HG02943 (cell line): Measurements from ENCODE around the gene ONECUT3.
"Not testable (repeated sequence)": the region's sequence is repeated elsewhere in the genome, so short reads cannot be mapped to it uniquely, and the experiment has no call there.

Experiments used
- ATAC-seq: cut with Tn5 transposase; IDR thresholded peaks from one replicate; pipeline ENCODE4 v1.9.1; 2021; ENCODE audit warnings: mild to moderate bottlenecking, low read depth, moderate library complexity; ENCODE audit not compliant: unreplicated experiment

The ONECUT3 gene

GRCh38 chr19:1754636-1755466 lies 1.5 kb downstream of the ONECUT3 start:
- no peak for ATAC-seq

GRCh38 chr19:1755467-1756171 lies 2.3 kb downstream of the ONECUT3 start:
- ATAC-seq: no peak

- ATAC-seq: no peak
Observed at GRCh38 chr19:1756264-1756663, 3.0 kb downstream of the ONECUT3 start.

- no peak for ATAC-seq
Observed at GRCh38 chr19:1756705-1757465, 3.6 kb downstream of the ONECUT3 start.

- no peak for ATAC-seq
Observed at GRCh38 chr19:1757468-1758230, 4.3 kb downstream of the ONECUT3 start.

- ATAC-seq: no peak
Observed at GRCh38 chr19:1758231-1758577, 4.9 kb downstream of the ONECUT3 start.

GRCh38 chr19:1758959-1759903 lies 5.9 kb downstream of the ONECUT3 start:
- no peak for ATAC-seq

- ATAC-seq: no peak
Observed at GRCh38 chr19:1760020-1760419, 6.7 kb downstream of the ONECUT3 start.

- ATAC-seq: not testable (repeated sequence)
Observed at GRCh38 chr19:1760786-1761527, 7.7 kb downstream of the ONECUT3 start.

- no peak for ATAC-seq
Observed at GRCh38 chr19:1761528-1762242, 8.4 kb downstream of the ONECUT3 start.

- no peak for ATAC-seq
Observed at GRCh38 chr19:1762243-1763117, 9.2 kb downstream of the ONECUT3 start.

GRCh38 chr19:1763648-1764639 lies 10.6 kb downstream of the ONECUT3 start:
- ATAC-seq: no peak

- ATAC-seq: no peak
Observed at GRCh38 chr19:1764729-1765128, 11.4 kb downstream of the ONECUT3 start.

GRCh38 chr19:1765232-1765903 lies 12.1 kb downstream of the ONECUT3 start:
- ATAC-seq: no peak
